A549 (cell line): Measurements from ENCODE around the gene BRD3OS.

ENCODE experiments used
- CBX2 ChIP-seq: fragments of 200-600 bp; sonication (generic); IDR thresholded peaks from 2 replicates; pipeline ENCODE4 v1.6.1; 2016; ENCODE audit warnings: low read depth, mild to moderate bottlenecking, borderline replicate concordance
- CEBPB ChIP-seq, 2 experiments: fragments of >200 bp in 1 of 2; sonication (Bioruptor Twin) in 1 of 2; formaldehyde crosslinking in 1 of 2; IDR thresholded peaks; 2 replicates each; pipeline ENCODE4 v1.6.1; 2012 to 2016
- MAFK ChIP-seq: fragments of 450-650 bp; IDR thresholded peaks from 2 replicates; pipeline ENCODE4 v1.6.1; 2014; ENCODE audit not compliant: partially characterized antibody
- MYC ChIP-seq: IDR thresholded peaks from 2 replicates; pipeline ENCODE4 v1.6.1; 2012; ENCODE audit warnings: mild to moderate bottlenecking, inconsistent platforms, low read length, improper control_type of control experiment, borderline replicate concordance
- RFX5 ChIP-seq: fragments of 450-650 bp; IDR thresholded peaks from 2 replicates; pipeline ENCODE4 v1.7.1; 2014; ENCODE audit warnings: antibody characterized with exemption, mild to moderate bottlenecking, moderate library complexity
- TP53 ChIP-seq: fragments of 250-450 bp; sonication (Bioruptor Pico); IDR thresholded peaks from 2 replicates; pipeline ENCODE4 v1.5.0; 2021; ENCODE audit warnings: mild to moderate bottlenecking, moderate library complexity
- TF ChIP-seq, protein P1 (sequence below): IDR thresholded peaks from 2 replicates; pipeline ENCODE4 v1.6.1; 2012
- TF ChIP-seq, protein P2 (sequence below): fragments of >200 bp; sonication (Bioruptor Twin); formaldehyde crosslinking; IDR thresholded peaks from 3 replicates; pipeline ENCODE4 v1.5.1; 2016

- TF ChIP-seq CBX2, result no peak
- TF ChIP-seq MAFK, result no peak
- TF ChIP-seq, protein P1, sequence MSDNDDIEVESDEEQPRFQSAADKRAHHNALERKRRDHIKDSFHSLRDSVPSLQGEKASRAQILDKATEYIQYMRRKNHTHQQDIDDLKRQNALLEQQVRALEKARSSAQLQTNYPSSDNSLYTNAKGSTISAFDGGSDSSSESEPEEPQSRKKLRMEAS, result no peak
- no peak for TF ChIP-seq MYC
- no peak for TF ChIP-seq CEBPB (IDR thresholded peaks at IDR 0.05)
- TF ChIP-seq TP53 (CRISPR knock-in tag), result no peak
- TF ChIP-seq RFX5, result no peak
- TF ChIP-seq, protein P2, sequence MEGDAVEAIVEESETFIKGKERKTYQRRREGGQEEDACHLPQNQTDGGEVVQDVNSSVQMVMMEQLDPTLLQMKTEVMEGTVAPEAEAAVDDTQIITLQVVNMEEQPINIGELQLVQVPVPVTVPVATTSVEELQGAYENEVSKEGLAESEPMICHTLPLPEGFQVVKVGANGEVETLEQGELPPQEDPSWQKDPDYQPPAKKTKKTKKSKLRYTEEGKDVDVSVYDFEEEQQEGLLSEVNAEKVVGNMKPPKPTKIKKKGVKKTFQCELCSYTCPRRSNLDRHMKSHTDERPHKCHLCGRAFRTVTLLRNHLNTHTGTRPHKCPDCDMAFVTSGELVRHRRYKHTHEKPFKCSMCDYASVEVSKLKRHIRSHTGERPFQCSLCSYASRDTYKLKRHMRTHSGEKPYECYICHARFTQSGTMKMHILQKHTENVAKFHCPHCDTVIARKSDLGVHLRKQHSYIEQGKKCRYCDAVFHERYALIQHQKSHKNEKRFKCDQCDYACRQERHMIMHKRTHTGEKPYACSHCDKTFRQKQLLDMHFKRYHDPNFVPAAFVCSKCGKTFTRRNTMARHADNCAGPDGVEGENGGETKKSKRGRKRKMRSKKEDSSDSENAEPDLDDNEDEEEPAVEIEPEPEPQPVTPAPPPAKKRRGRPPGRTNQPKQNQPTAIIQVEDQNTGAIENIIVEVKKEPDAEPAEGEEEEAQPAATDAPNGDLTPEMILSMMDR, result no peak
Measured at GRCh38 chr9:134049236-134049635, 24.0 kb downstream of the BRD3OS start.
